ENCODE data around the gene EML1. TPM values are rescaled to one million over a fixed set of nuclear protein-coding genes. Genes with fewer than 3 reads are reported as not detected.

Gene EML1
- total and polyA plus RNA-seq, 2 of the 13 experiments (the other 11 are each of a cell fraction or from before 2014, with no cell fraction given): 0.59 to 1.7 TPM

DNA sequence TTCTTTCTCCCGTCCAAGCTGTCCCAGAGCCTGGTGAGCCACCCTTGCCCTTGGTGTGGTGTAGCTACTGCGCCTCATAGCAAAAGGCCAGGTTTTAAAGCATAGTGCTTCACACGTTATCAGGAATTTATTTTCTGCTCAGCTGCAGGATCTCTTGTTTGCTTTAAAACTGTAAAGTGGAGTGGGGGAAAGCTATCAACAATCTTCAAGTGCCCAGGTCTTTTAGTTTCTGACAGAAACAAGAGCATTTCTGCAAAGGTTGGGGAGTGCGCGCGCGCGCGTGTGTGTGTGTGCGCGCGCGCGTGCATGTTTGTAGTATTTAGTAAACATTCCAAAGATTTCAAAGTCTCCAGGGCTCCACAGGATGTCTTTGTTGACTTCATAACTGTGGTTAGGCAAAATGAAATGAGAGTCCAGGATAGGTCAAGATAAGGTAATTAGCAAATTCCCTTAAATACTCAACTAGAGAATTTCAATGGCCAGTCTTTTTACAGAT is 45.5 kb downstream of the EML1 start:
- Histone ChIP-seq H3K27me3 (ENCODE audit: control insufficient read depth in 1 of 2, insufficient read depth in 2 of 2, low read length in 2 of 2) (no peaks in the 10 kb centered on the region; a peak in 1 of 5 replicates), H3K4me1 (ENCODE audit: insufficient read depth, low read length) (peaks cover 29% of the 10 kb centered on the region), H3K79me2 (ENCODE audit: insufficient read depth, low read length) (no peaks in the 10 kb centered on the region), H3K36me3 (replicated peaks in 1 of 2; ENCODE audit: control insufficient read depth in 1 of 2, insufficient read depth in 2 of 2, low read length in 2 of 2) (no peaks in the 10 kb centered on the region), H3K27ac (ENCODE audit: extremely low read length, insufficient read depth, low read length) (no peak overlapping the region), H3K4me2 (ENCODE audit: low read depth, low read length) (peak overlapping the region; percentile 52), H2AFZ (ENCODE audit: low read length) (no peak overlapping the region), H3K9me3 (ENCODE audit: low read length) (no peaks in the 10 kb centered on the region), H3K4me3 (replicated peaks in 1 of 3; ENCODE audit: insufficient read depth in 1 of 3, low read depth in 2 of 3, low read length in 3 of 3) (peak overlapping the region in 2 of 3 experiments; percentile 32 to 38; a peak in 2 of 6 replicates), H4K20me1 (ENCODE audit: insufficient read depth, low read length) (no peaks in the 10 kb centered on the region), H3K9ac (ENCODE audit: insufficient read depth, low read depth, low read length) (no peak overlapping the region)
- ChIA-PET POLR2A (no interaction called here), CTCF (ENCODE audit: low intra/inter-chr PET ratio, low total read pairs) (no interaction called here)
- peak; percentile 90 for ATAC-seq
- 5% methylated on average over 13 of the region's 14 CpGs for WGBS (ENCODE audit: low lambda C conversion rate)
- DNase-seq (ENCODE audit: low spot score): peak; percentile 84
- peak; percentile 67 for FAIRE-seq
- BruUV-seq (replicated peaks): no TSS peak
- intact Hi-C loops (cut with micrococcal nuclease; ENCODE audit: unreplicated experiment): no loop called here
- in situ Hi-C loops (cut with HindIII; ENCODE audit: extremely low pct_ligation_motif_present, low pct_unique_long_range_greater_than_20kb): no loop called here
- no peak for TF ChIP-seq KDM1A (CRISPR knock-in tag; IDR thresholded peaks at IDR 0.05)
- TF ChIP-seq ZNF33A (CRISPR knock-in tag; IDR thresholded peaks at IDR 0.05; ENCODE audit: borderline replicate concordance): no peak
- TF ChIP-seq ZNF614 (CRISPR knock-in tag; IDR thresholded peaks at IDR 0.05; ENCODE audit: borderline replicate concordance): no peak
- TF ChIP-seq RFX3 (CRISPR knock-in tag; IDR thresholded peaks at IDR 0.05): no peak
- peak; percentile 22; the same call in 1 of the 2 replicates for TF ChIP-seq CREM (IDR thresholded peaks at IDR 0.05)
- TF ChIP-seq CREM (CRISPR knock-in tag; IDR thresholded peaks at IDR 0.05): no peak
- peak; percentile 74 for TF ChIP-seq ASH2L (IDR thresholded peaks at IDR 0.05; ENCODE audit: insufficient read length, low read depth, low read length)
- TF ChIP-seq, protein P1, sequence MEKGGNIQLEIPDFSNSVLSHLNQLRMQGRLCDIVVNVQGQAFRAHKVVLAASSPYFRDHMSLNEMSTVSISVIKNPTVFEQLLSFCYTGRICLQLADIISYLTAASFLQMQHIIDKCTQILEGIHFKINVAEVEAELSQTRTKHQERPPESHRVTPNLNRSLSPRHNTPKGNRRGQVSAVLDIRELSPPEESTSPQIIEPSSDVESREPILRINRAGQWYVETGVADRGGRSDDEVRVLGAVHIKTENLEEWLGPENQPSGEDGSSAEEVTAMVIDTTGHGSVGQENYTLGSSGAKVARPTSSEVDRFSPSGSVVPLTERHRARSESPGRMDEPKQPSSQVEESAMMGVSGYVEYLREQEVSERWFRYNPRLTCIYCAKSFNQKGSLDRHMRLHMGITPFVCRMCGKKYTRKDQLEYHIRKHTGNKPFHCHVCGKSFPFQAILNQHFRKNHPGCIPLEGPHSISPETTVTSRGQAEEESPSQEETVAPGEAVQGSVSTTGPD (CRISPR knock-in tag; IDR thresholded peaks at IDR 0.05): no peak
- no peak for TF ChIP-seq ZNF800 (CRISPR knock-in tag; IDR thresholded peaks at IDR 0.05)
- no peak for TF ChIP-seq U2AF2 (IDR thresholded peaks at IDR 0.05; ENCODE audit: low read depth, low read length)
- TF ChIP-seq FOXP4 (CRISPR knock-in tag; IDR thresholded peaks at IDR 0.05): 0 out of 2 replicates have a peak, but pooled peaks have one; percentile 60
- no peak for TF ChIP-seq SALL1 (CRISPR knock-in tag; IDR thresholded peaks at IDR 0.05)
- TF ChIP-seq, protein P2, sequence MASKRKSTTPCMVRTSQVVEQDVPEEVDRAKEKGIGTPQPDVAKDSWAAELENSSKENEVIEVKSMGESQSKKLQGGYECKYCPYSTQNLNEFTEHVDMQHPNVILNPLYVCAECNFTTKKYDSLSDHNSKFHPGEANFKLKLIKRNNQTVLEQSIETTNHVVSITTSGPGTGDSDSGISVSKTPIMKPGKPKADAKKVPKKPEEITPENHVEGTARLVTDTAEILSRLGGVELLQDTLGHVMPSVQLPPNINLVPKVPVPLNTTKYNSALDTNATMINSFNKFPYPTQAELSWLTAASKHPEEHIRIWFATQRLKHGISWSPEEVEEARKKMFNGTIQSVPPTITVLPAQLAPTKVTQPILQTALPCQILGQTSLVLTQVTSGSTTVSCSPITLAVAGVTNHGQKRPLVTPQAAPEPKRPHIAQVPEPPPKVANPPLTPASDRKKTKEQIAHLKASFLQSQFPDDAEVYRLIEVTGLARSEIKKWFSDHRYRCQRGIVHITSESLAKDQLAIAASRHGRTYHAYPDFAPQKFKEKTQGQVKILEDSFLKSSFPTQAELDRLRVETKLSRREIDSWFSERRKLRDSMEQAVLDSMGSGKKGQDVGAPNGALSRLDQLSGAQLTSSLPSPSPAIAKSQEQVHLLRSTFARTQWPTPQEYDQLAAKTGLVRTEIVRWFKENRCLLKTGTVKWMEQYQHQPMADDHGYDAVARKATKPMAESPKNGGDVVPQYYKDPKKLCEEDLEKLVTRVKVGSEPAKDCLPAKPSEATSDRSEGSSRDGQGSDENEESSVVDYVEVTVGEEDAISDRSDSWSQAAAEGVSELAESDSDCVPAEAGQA (IDR thresholded peaks at IDR 0.05; ENCODE audit: low read depth): no peak
- TF ChIP-seq, protein P2 (CRISPR knock-in tag; IDR thresholded peaks at IDR 0.05; ENCODE audit: borderline replicate concordance): no peak
